Mucosa of descending colon (tissue), 3 donors: ENCODE measurements around the gene PCGF2. TPM values are rescaled to one million over a fixed set of nuclear protein-coding genes. Genes with fewer than 3 reads are reported as not detected.

Experiments used
- ATAC-seq: fragments of 200-7000 bp; cut with Tn5 transposase; one replicate; pipeline ENCODE4 v1.9.1; 2020; ENCODE audit warnings: mild to moderate bottlenecking, moderate library complexity
- DNase-seq, 3 donors: peaks; one replicate each; pipeline ENCODE4 v3.0.0-alpha.2; 2020
- H3K36me3 ChIP-seq: fragments of 200-600 bp; one replicate; pipeline ENCODE4 v1.8.0; 2021; ENCODE audit warnings: low read depth, mild to moderate bottlenecking
- H3K4me1 ChIP-seq: fragments of 200-600 bp; one replicate; pipeline ENCODE4 v1.8.0; 2021; ENCODE audit warnings: low read depth, mild to moderate bottlenecking
- H3K4me3 ChIP-seq: fragments of 200-600 bp; one replicate; pipeline ENCODE4 v1.8.0; 2021; ENCODE audit warnings: mild to moderate bottlenecking
- H3K9me3 ChIP-seq: fragments of 200-600 bp; one replicate; pipeline ENCODE4 v1.8.0; 2021; ENCODE audit warnings: mild to moderate bottlenecking
- intact Hi-C, 2 donors: fragments of 100-400 bp; cut with DNase I in 1 of 2; cut with micrococcal nuclease in 1 of 2; formaldehyde crosslinking; loops; one replicate each; pipeline versions ENCODE4 v1.11.0 to v1.11.1; 2022; cut with DNase I, micrococcal nuclease
- long read RNA-seq, 2 donors: library from polyadenylated mRNA; unstranded; transcript quantifications; one replicate each; pipeline ENCODE4 v2.0.0, GENCODE V29; 2019 to 2021
- total RNA-seq, 3 donors: library from RNA; stranded (reverse); fragmentation: NEBNext Ultra II Directional in 2 of 3; extraction: Animal tissue kit (Norgen Biotek cat#: 25700) in 2 of 3; gene quantifications; one replicate each; pipeline versions ENCODE4 v1.2.1 to v1.2.4, GENCODE V29; 2021 to 2023
- TF ChIP-seq, protein P1 (sequence below): fragments of 200-600 bp; IDR thresholded peaks from one replicate; pipeline ENCODE4 v1.8.0; 2022; ENCODE audit warnings: antibody characterized with exemption, mild to moderate bottlenecking
- donor health status: DM: no; HTN: no; CAD: no; lungs with moderate emphysema.
- donor health status: DM: no; HTN: no; CAD: no.
- donor health status: DM: no; HTN: yes; CAD: no.

Gene PCGF2
- 10 to 100 TPM; 23.8 to 30.7 (median 25.5) TPM for total RNA-seq
- long read RNA-seq, donor 1, partial matches to known transcripts = 8 of 12 reads
- long read RNA-seq, donor 1, other reads (novel, unspliced or antisense) = 4 of 12 reads
- long read RNA-seq, donor 2, partial matches to known transcripts = 1 of 2 reads
- long read RNA-seq, donor 2, other reads (novel, unspliced or antisense) = 1 of 2 reads

DNA sequence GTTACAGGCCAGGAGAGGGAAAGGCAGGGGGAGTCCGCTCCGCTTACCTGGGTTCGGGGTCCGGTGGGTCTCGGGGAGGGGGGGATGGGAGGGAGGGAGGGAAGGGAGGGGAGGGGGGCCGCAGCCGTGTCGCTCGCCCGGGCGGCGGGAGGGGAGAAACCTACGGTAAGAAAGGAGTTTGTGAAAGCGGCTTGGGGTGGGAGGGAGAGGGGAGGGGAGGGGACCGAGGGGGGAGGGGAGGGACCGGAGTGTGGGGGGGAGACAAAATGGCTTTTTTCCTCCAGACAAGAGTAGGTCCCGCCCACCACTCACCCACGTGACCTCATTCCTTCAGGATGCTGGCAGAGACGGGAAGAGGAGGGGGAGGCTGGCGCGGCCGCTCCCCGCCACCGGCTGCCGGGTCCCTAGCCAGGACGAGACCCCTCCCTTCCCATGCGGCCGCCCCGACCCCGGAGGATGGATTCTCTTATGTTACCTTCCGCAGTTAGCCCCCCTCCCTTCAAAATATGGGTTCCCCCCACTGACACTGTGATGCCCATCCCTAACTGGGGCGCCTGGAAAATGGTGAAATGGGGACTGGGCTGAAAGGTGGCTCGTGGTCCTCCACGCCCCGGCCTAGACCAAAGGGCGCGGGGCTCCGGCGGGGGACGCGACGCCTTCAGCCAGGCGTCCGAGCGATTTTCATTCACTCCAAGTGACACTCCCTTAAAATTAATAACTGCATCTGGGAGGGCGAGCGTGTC is at the start of gene PCGF2:
Gene PCGF2 (minus strand): TSS at position 188 of the 743 bp plus-strand sequence. CDS start 7,934 bp downstream, outside the sequence.
- intact Hi-C loops = no loop called here
- ATAC-seq (peak; percentile 23), DNase-seq (peak; percentile 88 to 97 (median 91))
- H3K36me3 ChIP-seq = peaks cover 4% of the 10 kb centered on the region
- H3K9me3 ChIP-seq = no peaks in the 10 kb centered on the region
- TF ChIP-seq, protein P1, sequence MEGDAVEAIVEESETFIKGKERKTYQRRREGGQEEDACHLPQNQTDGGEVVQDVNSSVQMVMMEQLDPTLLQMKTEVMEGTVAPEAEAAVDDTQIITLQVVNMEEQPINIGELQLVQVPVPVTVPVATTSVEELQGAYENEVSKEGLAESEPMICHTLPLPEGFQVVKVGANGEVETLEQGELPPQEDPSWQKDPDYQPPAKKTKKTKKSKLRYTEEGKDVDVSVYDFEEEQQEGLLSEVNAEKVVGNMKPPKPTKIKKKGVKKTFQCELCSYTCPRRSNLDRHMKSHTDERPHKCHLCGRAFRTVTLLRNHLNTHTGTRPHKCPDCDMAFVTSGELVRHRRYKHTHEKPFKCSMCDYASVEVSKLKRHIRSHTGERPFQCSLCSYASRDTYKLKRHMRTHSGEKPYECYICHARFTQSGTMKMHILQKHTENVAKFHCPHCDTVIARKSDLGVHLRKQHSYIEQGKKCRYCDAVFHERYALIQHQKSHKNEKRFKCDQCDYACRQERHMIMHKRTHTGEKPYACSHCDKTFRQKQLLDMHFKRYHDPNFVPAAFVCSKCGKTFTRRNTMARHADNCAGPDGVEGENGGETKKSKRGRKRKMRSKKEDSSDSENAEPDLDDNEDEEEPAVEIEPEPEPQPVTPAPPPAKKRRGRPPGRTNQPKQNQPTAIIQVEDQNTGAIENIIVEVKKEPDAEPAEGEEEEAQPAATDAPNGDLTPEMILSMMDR = no peak
- peak within 1 kb of the TSS; percentile 43 for H3K4me3 ChIP-seq
- H3K4me1 ChIP-seq = peaks cover 44% of the 10 kb centered on the region

DNA sequence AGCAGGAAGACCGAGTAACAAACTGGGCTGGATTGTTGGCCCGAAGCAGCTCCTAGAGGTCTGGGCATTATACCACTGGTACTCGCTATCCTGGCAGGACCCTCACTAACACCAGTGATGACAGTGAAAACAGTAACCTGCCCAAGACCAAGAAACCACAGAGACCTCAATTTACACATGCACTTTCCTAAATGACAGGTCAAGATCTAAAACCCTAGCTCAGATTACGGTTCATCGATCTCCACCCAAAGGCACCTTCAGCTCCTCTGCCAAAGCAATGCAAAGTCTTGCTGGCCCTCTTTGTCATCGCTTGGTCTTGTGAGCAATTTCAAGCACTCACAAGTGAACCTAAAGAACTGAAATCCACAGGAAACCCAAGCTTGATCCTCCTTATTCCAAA is 49.7 kb upstream of the PCGF2 start:
- no peak for ATAC-seq
- H3K4me3 ChIP-seq = no peak overlapping the region
- H3K9me3 ChIP-seq = no peaks in the 10 kb centered on the region
- no peak for DNase-seq
- H3K4me1 ChIP-seq = peaks cover 31% of the 10 kb centered on the region
- intact Hi-C loops = no loop called here
- peaks cover 2% of the 10 kb centered on the region for H3K36me3 ChIP-seq
- TF ChIP-seq, protein P1 = no peak

DNA sequence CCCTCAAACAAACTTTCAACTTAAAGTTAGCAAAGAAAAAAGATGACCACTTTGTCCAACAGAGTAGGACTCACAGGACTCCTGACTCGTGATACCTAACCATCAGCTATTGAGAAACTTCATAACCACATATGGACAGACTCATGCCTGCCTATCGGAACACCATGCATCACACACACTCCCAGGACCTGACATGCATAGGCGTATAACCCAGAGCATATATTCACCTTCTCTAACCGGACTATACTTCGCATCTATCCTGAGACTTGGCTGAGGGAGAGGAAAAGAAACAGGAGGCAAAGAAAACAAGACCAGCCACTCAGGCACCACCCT is 49.0 kb upstream of the PCGF2 start:
- H3K4me3 ChIP-seq = no peak overlapping the region
- intact Hi-C loops = no loop called here
- peaks cover 31% of the 10 kb centered on the region for H3K4me1 ChIP-seq
- no peak for DNase-seq
- TF ChIP-seq, protein P1 = no peak
- no peaks in the 10 kb centered on the region for H3K9me3 ChIP-seq
- ATAC-seq = no peak
- peaks cover 2% of the 10 kb centered on the region for H3K36me3 ChIP-seq

DNA sequence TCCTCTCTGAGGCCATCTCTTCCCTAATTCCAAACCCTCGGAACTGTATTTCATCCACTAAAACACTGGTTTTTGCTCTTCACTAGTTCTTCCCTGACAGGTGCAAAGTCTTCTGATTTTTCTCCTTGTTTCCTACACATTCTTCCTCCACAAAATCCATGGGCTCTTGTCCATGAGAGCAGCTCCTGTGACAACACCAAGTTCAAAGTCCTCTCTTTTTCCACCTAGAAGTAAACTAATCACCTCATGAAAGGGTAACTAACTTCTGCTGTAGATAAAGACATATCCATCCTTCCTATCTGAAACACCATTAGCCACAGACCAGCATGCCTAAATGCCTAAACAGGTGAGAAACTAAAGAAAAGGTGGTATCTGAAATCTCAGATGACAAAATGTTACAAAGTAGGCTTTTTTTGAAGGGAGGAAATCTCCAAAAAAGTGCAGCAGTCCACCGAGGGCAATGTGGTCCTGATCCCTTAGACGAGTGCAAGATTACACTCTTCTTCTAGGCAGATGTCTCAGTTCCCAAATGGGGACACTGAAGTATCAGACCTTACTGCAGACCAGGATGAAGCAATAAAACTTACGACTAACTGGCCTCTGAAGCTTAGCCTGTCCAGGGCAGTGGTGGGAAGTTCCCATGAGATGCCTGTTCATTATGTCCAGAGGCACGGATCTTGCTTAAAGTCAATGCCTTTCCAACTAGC is 48.5 kb upstream of the PCGF2 start:
- DNase-seq (no peak), ATAC-seq (no peak)
- H3K4me3 ChIP-seq = no peak overlapping the region
- intact Hi-C loops = no loop called here
- H3K36me3 ChIP-seq = peaks cover 2% of the 10 kb centered on the region
- H3K4me1 ChIP-seq = peaks cover 31% of the 10 kb centered on the region
- no peaks in the 10 kb centered on the region for H3K9me3 ChIP-seq
- TF ChIP-seq, protein P1 = no peak

DNA sequence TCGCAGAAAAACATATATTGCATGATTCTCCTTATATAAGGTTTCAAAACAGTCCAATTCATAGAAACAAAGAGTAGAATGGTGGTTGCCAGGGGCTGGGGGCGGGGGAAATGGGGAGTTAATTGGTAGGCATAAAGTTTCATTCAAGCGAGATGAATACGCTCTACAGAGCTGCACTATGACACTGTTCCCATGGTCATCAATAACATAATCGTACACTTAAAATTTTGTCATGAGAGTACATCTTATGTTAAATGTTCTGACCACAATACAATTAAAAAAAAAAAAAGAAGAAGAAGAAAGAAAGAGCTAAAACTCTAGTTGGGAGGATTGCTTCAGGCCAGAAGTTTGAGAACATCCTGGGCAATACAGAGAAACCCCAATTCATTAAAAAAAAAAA is 46.1 kb upstream of the PCGF2 start:
- intact Hi-C loops = no loop called here
- ATAC-seq = no peak
- Histone ChIP-seq H3K36me3 (peaks cover 2% of the 10 kb centered on the region), H3K4me3 (no peak overlapping the region), H3K4me1 (peaks cover 26% of the 10 kb centered on the region), H3K9me3 (no peaks in the 10 kb centered on the region)
- no peak for DNase-seq
- TF ChIP-seq, protein P1 = no peak
